ENCODE results near the gene RELN.

The RELN gene

GRCh38 chr7:103879928-103880600 lies 109.4 kb downstream of the RELN start:
- in situ Hi-C loops (cut with HindIII; ENCODE audit: low sequenced_read_pairs), result no loop called here
- no peak overlapping the region for H3K4me3 ChIP-seq (ENCODE audit: low read depth, low read length)
- no peak for DNase-seq (ENCODE audit: low read depth, low spot score)
- no peak for TF ChIP-seq CTCF (IDR thresholded peaks at IDR 0.05; ENCODE audit: low read depth, low read length)

- H3K4me3 ChIP-seq (ENCODE audit: low read depth, low read length), result no peak overlapping the region
- in situ Hi-C loops (cut with HindIII; ENCODE audit: low sequenced_read_pairs), result no loop called here
- TF ChIP-seq CTCF (IDR thresholded peaks at IDR 0.05; ENCODE audit: low read depth, low read length), result no peak
- DNase-seq (ENCODE audit: low read depth, low spot score), result no peak
Measured at GRCh38 chr7:103879411-103879810, 110.0 kb downstream of the RELN start.

- no peak overlapping the region for H3K4me3 ChIP-seq (ENCODE audit: low read depth, low read length)
- no peak for DNase-seq (ENCODE audit: low read depth, low spot score)
- in situ Hi-C loops (cut with HindIII; ENCODE audit: low sequenced_read_pairs), result no loop called here
- TF ChIP-seq CTCF (IDR thresholded peaks at IDR 0.05; ENCODE audit: low read depth, low read length), result no peak
Measured at GRCh38 chr7:103877565-103877964, 111.9 kb downstream of the RELN start.

- no peak for DNase-seq (ENCODE audit: low read depth, low spot score)
- H3K4me3 ChIP-seq (ENCODE audit: low read depth, low read length), result no peak overlapping the region
- in situ Hi-C loops (cut with HindIII; ENCODE audit: low sequenced_read_pairs), result no loop called here
- TF ChIP-seq CTCF (IDR thresholded peaks at IDR 0.05; ENCODE audit: low read depth, low read length), result no peak
Measured at GRCh38 chr7:103875718-103876117, 113.7 kb downstream of the RELN start.

GRCh38 chr7:103871473-103871872 lies 118.0 kb downstream of the RELN start:
- no peak for TF ChIP-seq CTCF (IDR thresholded peaks at IDR 0.05; ENCODE audit: low read depth, low read length)
- no peak overlapping the region for H3K4me3 ChIP-seq (ENCODE audit: low read depth, low read length)
- no peak for DNase-seq (ENCODE audit: low read depth, low spot score)
- in situ Hi-C loops (cut with HindIII; ENCODE audit: low sequenced_read_pairs), result no loop called here

GRCh38 chr7:103870664-103871063 lies 118.8 kb downstream of the RELN start:
- in situ Hi-C loops (cut with HindIII; ENCODE audit: low sequenced_read_pairs), result no loop called here
- H3K4me3 ChIP-seq (ENCODE audit: low read depth, low read length), result no peak overlapping the region
- no peak for TF ChIP-seq CTCF (IDR thresholded peaks at IDR 0.05; ENCODE audit: low read depth, low read length)
- no peak for DNase-seq (ENCODE audit: low read depth, low spot score)

Measured in astrocyte of the spinal cord (primary cell).